NB4 (cell line): ENCODE data around the gene PDK2.

ENCODE experiments used
- DNase-seq: peaks from one replicate; pipeline ENCODE4 v3.0.0; 2010; ENCODE audit warnings: low read depth
- H3K4me3 ChIP-seq: one replicate; pipeline ENCODE4 v1.5.1; 2011; ENCODE audit warnings: mild to moderate bottlenecking, low read depth, low read length, moderate library complexity
- CTCF ChIP-seq: IDR thresholded peaks from one replicate; pipeline ENCODE4 v1.5.1; 2012; ENCODE audit warnings: low read depth, low read length
- MAX ChIP-seq: IDR thresholded peaks from 2 replicates; pipeline ENCODE4 v1.6.1; 2011; ENCODE audit warnings: low read depth, low read length
- MYC ChIP-seq: IDR thresholded peaks from 2 replicates; pipeline ENCODE4 v1.6.1; 2011; ENCODE audit warnings: low read depth, low read length
- POLR2A ChIP-seq: IDR thresholded peaks from 2 replicates; pipeline ENCODE4 v1.6.1; 2011; ENCODE audit warnings: mild to moderate bottlenecking; ENCODE audit not compliant: insufficient read length; ENCODE audit errors: extremely low read depth

PDK2 gene

DNA sequence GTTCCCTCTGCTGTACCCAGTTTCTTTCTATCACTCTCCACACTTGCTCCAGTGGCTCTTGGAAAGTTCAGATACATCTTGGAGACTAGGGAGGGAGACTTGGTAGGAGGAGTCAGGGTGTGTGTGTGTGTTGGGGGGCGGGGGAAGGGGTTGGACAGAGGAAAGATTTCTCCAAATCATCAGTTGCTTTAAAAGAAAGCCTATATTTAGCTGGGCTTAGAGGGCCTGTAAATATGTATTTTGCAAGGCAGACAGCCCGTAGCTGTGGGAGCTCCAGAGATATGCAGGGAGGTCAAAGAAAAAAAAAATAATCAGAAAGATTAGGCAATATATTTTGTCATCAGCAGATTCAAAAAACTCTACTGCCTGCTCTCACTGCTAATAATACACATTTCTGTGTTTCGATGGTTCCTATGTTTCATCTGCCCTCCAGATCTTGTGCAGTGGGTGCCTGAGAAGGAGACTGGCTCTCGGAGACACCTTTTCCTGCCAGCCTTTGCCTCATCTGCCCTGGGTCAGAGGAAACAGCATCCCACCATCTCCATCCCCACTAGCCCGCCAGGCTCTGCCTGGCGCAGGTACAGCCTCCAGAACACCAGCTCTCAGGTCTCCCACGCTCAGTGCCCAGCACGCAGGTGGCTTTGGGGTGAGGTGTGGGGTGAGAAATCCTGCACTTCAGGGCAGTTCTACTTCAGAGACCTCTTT, 60.1 kb downstream of the PDK2 start:
- TF ChIP-seq MYC (no peak), CTCF (no peak), MAX (no peak), POLR2A (no peak)
- DNase-seq = peak; percentile 42
- H3K4me3 ChIP-seq = no peak overlapping the region

DNA sequence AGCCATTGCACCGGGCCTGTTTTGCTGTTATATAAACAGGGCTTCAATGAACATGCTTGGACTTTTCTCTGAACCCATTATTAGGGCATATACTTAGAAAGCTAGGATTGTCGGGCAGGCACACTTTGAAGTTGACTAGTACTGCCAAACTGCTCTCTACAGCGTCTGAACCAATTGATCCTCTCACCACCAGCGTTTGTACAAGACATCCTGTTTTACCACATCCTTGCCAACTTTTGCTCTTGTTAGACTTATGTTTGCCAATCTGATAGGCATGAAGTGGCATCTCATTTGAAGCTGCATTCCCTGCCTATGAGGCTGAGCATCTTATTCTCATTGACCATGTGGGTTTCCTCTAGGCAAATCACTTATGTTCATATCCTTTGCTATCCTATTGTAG, 62.7 kb downstream of the PDK2 start:
- DNase-seq = no peak
- TF ChIP-seq MYC (no peak), POLR2A (no peak), CTCF (no peak), MAX (no peak)

GRCh38 chr17:50161023-50161910, 66.1 kb downstream of the PDK2 start:
- peak; percentile 89 for DNase-seq
- H3K4me3 ChIP-seq = no peak overlapping the region
- TF ChIP-seq CTCF (peak; percentile 54), MAX (peak; percentile 56; the same call in 1 of the 2 replicates), MYC (no peak)

More for the DNA sequence above, 62.7 kb downstream of the PDK2 start:
- H3K4me3 ChIP-seq = no peak overlapping the region
